Erythroblast (primary cell): ENCODE data around the gene SPIN2A.

ENCODE experiments used
- GATA1 ChIP-seq: IDR thresholded peaks from 2 replicates; pipeline ENCODE4 v1.6.1; 2011; ENCODE audit warnings: low read depth, mild to moderate bottlenecking, control low read depth, low read length, moderate library complexity
- POLR2A ChIP-seq: IDR thresholded peaks from 2 replicates; pipeline ENCODE4 v1.6.1; 2011; ENCODE audit warnings: mild to moderate bottlenecking, low read length

DNA sequence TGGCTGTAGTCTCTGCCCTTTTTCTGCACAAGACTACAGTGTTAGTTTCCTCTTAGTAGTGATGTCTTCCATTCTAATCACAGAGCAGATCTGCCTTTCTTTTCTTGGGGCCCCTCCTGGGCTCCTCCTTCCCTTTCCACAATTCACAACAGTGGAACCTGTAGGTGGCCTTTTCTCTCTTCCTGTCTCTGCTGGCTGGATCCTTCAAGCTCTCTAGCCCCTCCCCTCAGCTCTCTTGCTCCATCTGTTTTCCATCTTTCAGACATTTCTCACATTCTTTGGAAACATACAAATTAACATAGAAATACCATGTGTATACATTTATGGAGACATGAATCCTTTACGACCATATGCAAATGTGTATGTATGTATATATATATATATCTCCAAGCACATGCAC, 304 bp upstream of the SPIN2A start:
- no peak for TF ChIP-seq POLR2A
- no peak for TF ChIP-seq GATA1
